HepG2 (cell line): ENCODE results near the gene VEGFC. TPM values are rescaled to one million over a fixed set of nuclear protein-coding genes. Genes with fewer than 3 reads are reported as not detected.

ENCODE experiments used
- ATAC-seq: fragments of 200-7000 bp; cut with Tn5 transposase; 3 replicates; pipeline ENCODE4 v1.9.1; 2020; ENCODE audit warnings: mild to moderate bottlenecking, moderate library complexity
- BruUV-seq: library from RNA; stranded (reverse); fragments of 400-500 nt; replicated peaks from 2 replicates; lab custom pipeline; 2021; lab: Mats Ljungman, UMichigan
- CTCF ChIA-PET: fragments of 300-600 bp; formaldehyde crosslinking; extraction: SDS; loops from one replicate; lab custom pipeline; 2021; ENCODE audit warnings: low total read pairs, inconsistent platforms, low intra/inter-chr PET ratio; lab: Yijun Ruan, JAX
- POLR2A ChIA-PET: fragments of 350-600 bp; sonication (Branson Sonifier 250); formaldehyde crosslinking; loops from one replicate; lab custom pipeline; 2020; ENCODE audit warnings: antibody characterized with exemption, inconsistent platforms; lab: Yijun Ruan, JAX
- DNase-seq: peaks from one replicate; pipeline ENCODE4 v3.0.0-alpha.2; 2015; ENCODE audit warnings: low spot score
- FAIRE-seq: peaks from 3 replicates; lab custom pipeline; 2011; peaks lifted over from hg19 to GRCh38; lab: Jason Lieb, UNC
- H2AFZ ChIP-seq: one replicate; pipeline ENCODE4 v1.6.1; 2011; ENCODE audit warnings: low read length, inconsistent platforms
- H3K27ac ChIP-seq: fragments of 300-600 bp; 3 replicates; pipeline ENCODE4 v1.8.0; 2011; ENCODE audit warnings: mixed run types, mild to moderate bottlenecking, mixed read lengths, low read length, inconsistent platforms; ENCODE audit not compliant: insufficient read depth; ENCODE audit errors: extremely low read length
- H3K27me3 ChIP-seq, 2 experiments: fragments of 200-600 bp in 1 of 2; 2 replicates in 1 of 2; 3 replicates in 1 of 2; pipeline versions ENCODE4 v1.6.0 to v1.8.0; 2011; ENCODE audit warnings: low read length in 2 of 2, mild to moderate bottlenecking in 2 of 2, moderate library complexity in 2 of 2, inconsistent platforms in 1 of 2; ENCODE audit not compliant: insufficient read depth in 2 of 2, control insufficient read depth in 1 of 2
- H3K36me3 ChIP-seq, 2 experiments: fragments of 200-600 bp in 1 of 2; replicated peaks in 1 of 2; 2 replicates in 1 of 2; 3 replicates in 1 of 2; pipeline versions ENCODE4 v1.5.1 to v1.8.0; 2011; ENCODE audit warnings: low read length in 2 of 2, inconsistent platforms in 1 of 2; ENCODE audit not compliant: insufficient read depth in 2 of 2, control insufficient read depth in 1 of 2
- H3K4me1 ChIP-seq: 2 replicates; pipeline ENCODE4 v1.5.1; 2012; ENCODE audit warnings: low read length, inconsistent platforms; ENCODE audit not compliant: insufficient read depth
- H3K4me2 ChIP-seq: 2 replicates; pipeline ENCODE4 v1.6.0; 2011; ENCODE audit warnings: low read depth, low read length, inconsistent platforms
- H3K4me3 ChIP-seq, 3 experiments: fragments of 200-600 bp in 1 of 3; sonication (generic), shearing (Covaris generic) in 1 of 3; replicated peaks in 1 of 3; 2 replicates each; pipeline ENCODE4 v1.5.1; 2011 to 2016; ENCODE audit warnings: low read length in 3 of 3, inconsistent platforms in 2 of 3, low read depth in 2 of 3, mild to moderate bottlenecking in 2 of 3, control low read depth in 1 of 3, mixed read lengths in 1 of 3; ENCODE audit not compliant: insufficient read depth in 1 of 3
- H3K79me2 ChIP-seq: one replicate; pipeline ENCODE4 v1.6.1; 2011; ENCODE audit warnings: low read length, inconsistent platforms; ENCODE audit not compliant: insufficient read depth
- H3K9ac ChIP-seq: 2 replicates; pipeline ENCODE4 v1.6.0; 2011; ENCODE audit warnings: mild to moderate bottlenecking, low read depth, low read length, inconsistent platforms; ENCODE audit not compliant: insufficient read depth
- H3K9me3 ChIP-seq: 2 replicates; pipeline ENCODE4 v1.5.1; 2012; ENCODE audit warnings: mild to moderate bottlenecking, low read length
- H4K20me1 ChIP-seq: 2 replicates; pipeline ENCODE4 v1.6.0; 2011; ENCODE audit warnings: inconsistent platforms, mild to moderate bottlenecking, low read length, moderate library complexity; ENCODE audit not compliant: insufficient read depth
- AKNA ChIP-seq: sonication (generic); formaldehyde crosslinking; IDR thresholded peaks from 2 replicates; pipeline ENCODE4 v1.4.0; 2020; ENCODE audit warnings: missing genetic modification reagents, borderline replicate concordance
- FOXC1 ChIP-seq: sonication (generic); formaldehyde crosslinking; IDR thresholded peaks from 2 replicates; pipeline ENCODE4 v1.8.0; 2022; ENCODE audit warnings: mild to moderate bottlenecking, missing genetic modification reagents, borderline replicate concordance
- MTA1 ChIP-seq: sonication (generic); formaldehyde crosslinking; IDR thresholded peaks from 2 replicates; pipeline ENCODE4 v1.4.0; 2020; ENCODE audit warnings: missing genetic modification reagents, mild to moderate bottlenecking, borderline replicate concordance
- NCOA5 ChIP-seq: sonication (generic); formaldehyde crosslinking; IDR thresholded peaks from 2 replicates; pipeline ENCODE4 v1.4.0; 2020; ENCODE audit warnings: missing genetic modification reagents
- PCBP1 ChIP-seq: fragments of 200-400 bp; formaldehyde crosslinking; IDR thresholded peaks from 2 replicates; pipeline ENCODE4 v1.6.1; 2017; ENCODE audit warnings: mild to moderate bottlenecking, low read depth, low read length, borderline replicate concordance
- ZNF121 ChIP-seq: sonication (generic); formaldehyde crosslinking; IDR thresholded peaks from 2 replicates; pipeline ENCODE4 v1.5.0; 2020; ENCODE audit warnings: mild to moderate bottlenecking, missing genetic modification reagents
- WGBS: methylation state at CpG from one replicate; pipeline ENCODE4 v1.1.6; 2017; ENCODE audit warnings: low lambda C conversion rate; 5-methylcytosine and 5-hydroxymethylcytosine counted together
- in situ Hi-C: cut with HindIII; loops from 2 replicates; pipeline ENCODE4 v1.10.0; 2017; ENCODE audit warnings: low pct_unique_long_range_greater_than_20kb; ENCODE audit not compliant: extremely low pct_ligation_motif_present
- intact Hi-C: fragments of 100-400 bp; cut with micrococcal nuclease; formaldehyde crosslinking; loops from one replicate; pipeline ENCODE4 v1.10.0; 2022; ENCODE audit not compliant: unreplicated experiment
- polyA plus RNA-seq, 8 experiments: library from polyadenylated mRNA; depleted of rRNA in 3 of 8; stranded (reverse) in 7 of 8; unstranded in 1 of 8; fragments of >200 nt; fragmentation: Illumina TruSeq in 4 of 8; extraction: Trizol in 4 of 8; gene quantifications; 2 replicates each; pipeline versions ENCODE4 v1.2.1 to v1.2.3, GENCODE V29; 2011 to 2016; ENCODE audit warnings: low read depth in 4 of 8, missing spikeins in 1 of 8, mixed read lengths in 1 of 8; ENCODE audit not compliant: insufficient read depth in 1 of 8
- total RNA-seq, 5 experiments: library from RNA; depleted of rRNA; stranded (reverse); fragments of >200 nt; fragmentation: Illumina TruSeq; extraction: Trizol; gene quantifications; 2 replicates each; pipeline ENCODE4 v1.2.3, GENCODE V29; 2016; ENCODE audit warnings: low read depth in 1 of 5
- TF ChIP-seq, protein P1 (sequence below): sonication (generic); formaldehyde crosslinking; IDR thresholded peaks from 2 replicates; pipeline ENCODE4 v1.5.0; 2020; ENCODE audit warnings: mild to moderate bottlenecking, missing genetic modification reagents, borderline replicate concordance
- TF ChIP-seq, protein P2 (sequence below): sonication (generic); formaldehyde crosslinking; conservative IDR thresholded peaks from 2 replicates; pipeline ENCODE4 v1.8.0; 2022; ENCODE audit warnings: low read depth, missing genetic modification reagents
- TF ChIP-seq, protein P3 (sequence below): sonication (generic); formaldehyde crosslinking; IDR thresholded peaks from 2 replicates; pipeline ENCODE4 v1.4.0; 2020; ENCODE audit warnings: missing genetic modification reagents, borderline replicate concordance

The VEGFC gene
- total and polyA plus RNA-seq, 2 of the 13 experiments (the other 11 are each of a cell fraction or from before 2014, with no cell fraction given): not detected

- Histone ChIP-seq H3K9me3 (no peaks in the 10 kb centered on the region), H3K79me2 (no peaks in the 10 kb centered on the region), H3K36me3 (no peaks in the 10 kb centered on the region), H3K4me2 (no peak overlapping the region), H3K27ac (no peak overlapping the region), H3K9ac (no peak overlapping the region), H2AFZ (no peak overlapping the region), H3K27me3 (no peaks in the 10 kb centered on the region), H3K4me3 (no peak overlapping the region), H4K20me1 (no peaks in the 10 kb centered on the region), H3K4me1 (no peaks in the 10 kb centered on the region)
- ChIA-PET POLR2A (no interaction called here), CTCF (no interaction called here)
- ATAC-seq (no peak), FAIRE-seq (no peak), DNase-seq (no peak)
- intact Hi-C loops: no loop called here
- 16% methylated on average over 3 of the region's 3 CpGs for WGBS
- no TSS peak for BruUV-seq
- in situ Hi-C loops: no loop called here
- TF ChIP-seq, protein P1, sequence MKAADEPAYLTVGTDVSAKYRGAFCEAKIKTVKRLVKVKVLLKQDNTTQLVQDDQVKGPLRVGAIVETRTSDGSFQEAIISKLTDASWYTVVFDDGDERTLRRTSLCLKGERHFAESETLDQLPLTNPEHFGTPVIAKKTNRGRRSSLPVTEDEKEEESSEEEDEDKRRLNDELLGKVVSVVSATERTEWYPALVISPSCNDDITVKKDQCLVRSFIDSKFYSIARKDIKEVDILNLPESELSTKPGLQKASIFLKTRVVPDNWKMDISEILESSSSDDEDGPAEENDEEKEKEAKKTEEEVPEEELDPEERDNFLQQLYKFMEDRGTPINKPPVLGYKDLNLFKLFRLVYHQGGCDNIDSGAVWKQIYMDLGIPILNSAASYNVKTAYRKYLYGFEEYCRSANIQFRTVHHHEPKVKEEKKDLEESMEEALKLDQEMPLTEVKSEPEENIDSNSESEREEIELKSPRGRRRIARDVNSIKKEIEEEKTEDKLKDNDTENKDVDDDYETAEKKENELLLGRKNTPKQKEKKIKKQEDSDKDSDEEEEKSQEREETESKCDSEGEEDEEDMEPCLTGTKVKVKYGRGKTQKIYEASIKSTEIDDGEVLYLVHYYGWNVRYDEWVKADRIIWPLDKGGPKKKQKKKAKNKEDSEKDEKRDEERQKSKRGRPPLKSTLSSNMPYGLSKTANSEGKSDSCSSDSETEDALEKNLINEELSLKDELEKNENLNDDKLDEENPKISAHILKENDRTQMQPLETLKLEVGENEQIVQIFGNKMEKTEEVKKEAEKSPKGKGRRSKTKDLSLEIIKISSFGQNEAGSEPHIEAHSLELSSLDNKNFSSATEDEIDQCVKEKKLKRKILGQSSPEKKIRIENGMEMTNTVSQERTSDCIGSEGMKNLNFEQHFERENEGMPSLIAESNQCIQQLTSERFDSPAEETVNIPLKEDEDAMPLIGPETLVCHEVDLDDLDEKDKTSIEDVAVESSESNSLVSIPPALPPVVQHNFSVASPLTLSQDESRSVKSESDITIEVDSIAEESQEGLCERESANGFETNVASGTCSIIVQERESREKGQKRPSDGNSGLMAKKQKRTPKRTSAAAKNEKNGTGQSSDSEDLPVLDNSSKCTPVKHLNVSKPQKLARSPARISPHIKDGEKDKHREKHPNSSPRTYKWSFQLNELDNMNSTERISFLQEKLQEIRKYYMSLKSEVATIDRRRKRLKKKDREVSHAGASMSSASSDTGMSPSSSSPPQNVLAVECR (CRISPR knock-in tag): no peak
- TF ChIP-seq FOXC1 (CRISPR knock-in tag) (no peak), PCBP1 (no peak), MTA1 (CRISPR knock-in tag) (no peak), ZNF121 (CRISPR knock-in tag) (no peak), AKNA (no peak), NCOA5 (CRISPR knock-in tag) (no peak)
- TF ChIP-seq, protein P2, sequence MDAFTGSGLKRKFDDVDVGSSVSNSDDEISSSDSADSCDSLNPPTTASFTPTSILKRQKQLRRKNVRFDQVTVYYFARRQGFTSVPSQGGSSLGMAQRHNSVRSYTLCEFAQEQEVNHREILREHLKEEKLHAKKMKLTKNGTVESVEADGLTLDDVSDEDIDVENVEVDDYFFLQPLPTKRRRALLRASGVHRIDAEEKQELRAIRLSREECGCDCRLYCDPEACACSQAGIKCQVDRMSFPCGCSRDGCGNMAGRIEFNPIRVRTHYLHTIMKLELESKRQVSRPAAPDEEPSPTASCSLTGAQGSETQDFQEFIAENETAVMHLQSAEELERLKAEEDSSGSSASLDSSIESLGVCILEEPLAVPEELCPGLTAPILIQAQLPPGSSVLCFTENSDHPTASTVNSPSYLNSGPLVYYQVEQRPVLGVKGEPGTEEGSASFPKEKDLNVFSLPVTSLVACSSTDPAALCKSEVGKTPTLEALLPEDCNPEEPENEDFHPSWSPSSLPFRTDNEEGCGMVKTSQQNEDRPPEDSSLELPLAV (CRISPR knock-in tag): no peak
- TF ChIP-seq, protein P3, sequence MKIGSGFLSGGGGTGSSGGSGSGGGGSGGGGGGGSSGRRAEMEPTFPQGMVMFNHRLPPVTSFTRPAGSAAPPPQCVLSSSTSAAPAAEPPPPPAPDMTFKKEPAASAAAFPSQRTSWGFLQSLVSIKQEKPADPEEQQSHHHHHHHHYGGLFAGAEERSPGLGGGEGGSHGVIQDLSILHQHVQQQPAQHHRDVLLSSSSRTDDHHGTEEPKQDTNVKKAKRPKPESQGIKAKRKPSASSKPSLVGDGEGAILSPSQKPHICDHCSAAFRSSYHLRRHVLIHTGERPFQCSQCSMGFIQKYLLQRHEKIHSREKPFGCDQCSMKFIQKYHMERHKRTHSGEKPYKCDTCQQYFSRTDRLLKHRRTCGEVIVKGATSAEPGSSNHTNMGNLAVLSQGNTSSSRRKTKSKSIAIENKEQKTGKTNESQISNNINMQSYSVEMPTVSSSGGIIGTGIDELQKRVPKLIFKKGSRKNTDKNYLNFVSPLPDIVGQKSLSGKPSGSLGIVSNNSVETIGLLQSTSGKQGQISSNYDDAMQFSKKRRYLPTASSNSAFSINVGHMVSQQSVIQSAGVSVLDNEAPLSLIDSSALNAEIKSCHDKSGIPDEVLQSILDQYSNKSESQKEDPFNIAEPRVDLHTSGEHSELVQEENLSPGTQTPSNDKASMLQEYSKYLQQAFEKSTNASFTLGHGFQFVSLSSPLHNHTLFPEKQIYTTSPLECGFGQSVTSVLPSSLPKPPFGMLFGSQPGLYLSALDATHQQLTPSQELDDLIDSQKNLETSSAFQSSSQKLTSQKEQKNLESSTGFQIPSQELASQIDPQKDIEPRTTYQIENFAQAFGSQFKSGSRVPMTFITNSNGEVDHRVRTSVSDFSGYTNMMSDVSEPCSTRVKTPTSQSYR (CRISPR knock-in tag): no peak
Observed at GRCh38 chr4:176762661-176763308, 29.9 kb downstream of the VEGFC start.
